ENCODE measurements around the gene ADGRD1.
A peak's percentile ranks its signal among the peaks of the same experiment; 100 is the strongest.

The ADGRD1 gene

GRCh38 chr12:130956009-130956408 is 2.3 kb downstream of the ADGRD1 start:
- peak overlapping the region; percentile 3 for H3K14ac ChIP-seq (ENCODE audit: low read length)
- no peak overlapping the region for H2BK12ac ChIP-seq (ENCODE audit: low read length)
- no CpG with 5 or more reads among the region's 11 CpGs for WGBS, 2 donors (ENCODE audit: extremely low coverage in 2 of 2, insufficient read length in 2 of 2, insufficient replicate concordance in 1 of 2)
- H3K9me3 ChIP-seq (replicated peaks in 1 of 2; ENCODE audit: control insufficient read depth in 2 of 2, insufficient read depth in 1 of 2, low read depth in 1 of 2, low read length in 2 of 2), result peaks cover 0 to 8% of the 10 kb centered on the region in 2 donors
- no peak overlapping the region for H3K4me3 ChIP-seq (ENCODE audit: low read length in 2 of 2)
- no peak overlapping the region for H4K91ac ChIP-seq (ENCODE audit: low read depth, low read length, poor library complexity)
- no peak overlapping the region for H3K4me2 ChIP-seq (ENCODE audit: insufficient read depth, low read length, poor library complexity, severe bottlenecking)
- no peak overlapping the region for H2BK120ac ChIP-seq (ENCODE audit: low read depth, low read length)
- H3K9ac ChIP-seq (ENCODE audit: low read depth, low read length, poor library complexity), result no peak overlapping the region
- no peak overlapping the region for H3K4ac ChIP-seq (ENCODE audit: low read length)
- no peak overlapping the region for H2AK5ac ChIP-seq (ENCODE audit: low read depth, low read length)
- H2BK5ac ChIP-seq (ENCODE audit: low read length), result no peak overlapping the region
- no peak overlapping the region for H3K23ac ChIP-seq (ENCODE audit: low read depth, low read length, poor library complexity)
- no peak overlapping the region for H3K27ac ChIP-seq (replicated peaks; ENCODE audit: low read length)
- H4K8ac ChIP-seq (ENCODE audit: low read depth, low read length), result no peak overlapping the region
- peaks cover 0 to 44% (median 0%) of the 10 kb centered on the region in 3 experiments for H3K27me3 ChIP-seq (ENCODE audit: control insufficient read depth in 3 of 3, insufficient read depth in 3 of 3, low read depth in 1 of 3, low read length in 3 of 3)
- H3K36me3 ChIP-seq (replicated peaks in 1 of 2; ENCODE audit: control insufficient read depth in 2 of 2, insufficient read depth in 2 of 2, low read length in 2 of 2), result no peaks in the 10 kb centered on the region
- H2AFZ ChIP-seq (ENCODE audit: low read length), result no peak overlapping the region
- no peak overlapping the region for H2BK15ac ChIP-seq (ENCODE audit: low read length)
- no peak for DNase-seq (ENCODE audit: low spot score)
- H3K79me1 ChIP-seq (ENCODE audit: low read depth, low read length), result no peaks in the 10 kb centered on the region
- no peak overlapping the region for H3K18ac ChIP-seq (ENCODE audit: low read length)
- peaks cover 2 to 14% of the 10 kb centered on the region in 2 donors for H3K4me1 ChIP-seq (ENCODE audit: control insufficient read depth in 2 of 2, insufficient read depth in 1 of 2, low read depth in 1 of 2, low read length in 2 of 2)

GRCh38 chr12:130956456-130957303 is 3.0 kb downstream of the ADGRD1 start:
- no peak overlapping the region for H4K8ac ChIP-seq (ENCODE audit: low read depth, low read length)
- no peak overlapping the region for H2AFZ ChIP-seq (ENCODE audit: low read length)
- H2BK12ac ChIP-seq (ENCODE audit: low read length), result no peak overlapping the region
- H3K4me3 ChIP-seq (ENCODE audit: low read length in 2 of 2), result peak overlapping the region in 1 of 2 donors; percentile 60
- peaks cover 0 to 8% of the 10 kb centered on the region in 2 donors for H3K9me3 ChIP-seq (replicated peaks in 1 of 2; ENCODE audit: control insufficient read depth in 2 of 2, insufficient read depth in 1 of 2, low read depth in 1 of 2, low read length in 2 of 2)
- no peak overlapping the region for H2BK5ac ChIP-seq (ENCODE audit: low read length)
- H3K23ac ChIP-seq (ENCODE audit: low read depth, low read length, poor library complexity), result no peak overlapping the region
- peak overlapping the region; percentile 3 for H3K14ac ChIP-seq (ENCODE audit: low read length)
- H2BK15ac ChIP-seq (ENCODE audit: low read length), result no peak overlapping the region
- H2BK120ac ChIP-seq (ENCODE audit: low read depth, low read length), result no peak overlapping the region
- no peak for DNase-seq (ENCODE audit: low spot score)
- peaks cover 2 to 14% of the 10 kb centered on the region in 2 donors for H3K4me1 ChIP-seq (ENCODE audit: control insufficient read depth in 2 of 2, insufficient read depth in 1 of 2, low read depth in 1 of 2, low read length in 2 of 2)
- no peak overlapping the region for H3K27ac ChIP-seq (replicated peaks; ENCODE audit: low read length)
- H2AK5ac ChIP-seq (ENCODE audit: low read depth, low read length), result no peak overlapping the region
- H3K9ac ChIP-seq (ENCODE audit: low read depth, low read length, poor library complexity), result no peak overlapping the region
- no CpG with 5 or more reads among the region's 14 CpGs for WGBS, 2 donors (ENCODE audit: extremely low coverage in 2 of 2, insufficient read length in 2 of 2, insufficient replicate concordance in 1 of 2)
- no peak overlapping the region for H4K91ac ChIP-seq (ENCODE audit: low read depth, low read length, poor library complexity)
- no peaks in the 10 kb centered on the region for H3K79me1 ChIP-seq (ENCODE audit: low read depth, low read length)
- peak overlapping the region; percentile 81 for H3K18ac ChIP-seq (ENCODE audit: low read length)
- no peaks in the 10 kb centered on the region for H3K36me3 ChIP-seq (replicated peaks in 1 of 2; ENCODE audit: control insufficient read depth in 2 of 2, insufficient read depth in 2 of 2, low read length in 2 of 2)
- no peak overlapping the region for H3K4me2 ChIP-seq (ENCODE audit: insufficient read depth, low read length, poor library complexity, severe bottlenecking)
- H3K4ac ChIP-seq (ENCODE audit: low read length), result no peak overlapping the region
- H3K27me3 ChIP-seq (ENCODE audit: control insufficient read depth in 3 of 3, insufficient read depth in 3 of 3, low read depth in 1 of 3, low read length in 3 of 3), result peaks cover 0 to 50% (median 0%) of the 10 kb centered on the region in 3 experiments

GRCh38 chr12:130957304-130957621 is 3.6 kb downstream of the ADGRD1 start:
- Histone ChIP-seq H2BK5ac (ENCODE audit: low read length) (no peak overlapping the region), H2BK15ac (ENCODE audit: low read length) (no peak overlapping the region), H3K9me3 (replicated peaks in 1 of 2; ENCODE audit: control insufficient read depth in 2 of 2, insufficient read depth in 1 of 2, low read depth in 1 of 2, low read length in 2 of 2) (peaks cover 0 to 8% of the 10 kb centered on the region in 2 donors), H3K9ac (ENCODE audit: low read depth, low read length, poor library complexity) (no peak overlapping the region), H3K27ac (replicated peaks; ENCODE audit: low read length) (no peak overlapping the region), H3K18ac (ENCODE audit: low read length) (no peak overlapping the region), H3K14ac (ENCODE audit: low read length) (no peak overlapping the region), H3K4me3 (ENCODE audit: low read length in 2 of 2) (peak overlapping the region in 1 of 2 donors; percentile 42), H2AK5ac (ENCODE audit: low read depth, low read length) (no peak overlapping the region), H3K79me1 (ENCODE audit: low read depth, low read length) (no peaks in the 10 kb centered on the region), H3K4me2 (ENCODE audit: insufficient read depth, low read length, poor library complexity, severe bottlenecking) (no peak overlapping the region), H2BK12ac (ENCODE audit: low read length) (no peak overlapping the region), H3K36me3 (replicated peaks in 1 of 2; ENCODE audit: control insufficient read depth in 2 of 2, insufficient read depth in 2 of 2, low read length in 2 of 2) (no peaks in the 10 kb centered on the region), H2BK120ac (ENCODE audit: low read depth, low read length) (no peak overlapping the region), H2AFZ (ENCODE audit: low read length) (no peak overlapping the region), H3K4me1 (ENCODE audit: control insufficient read depth in 2 of 2, insufficient read depth in 1 of 2, low read depth in 1 of 2, low read length in 2 of 2) (peaks cover 2 to 16% of the 10 kb centered on the region in 2 donors), H3K23ac (ENCODE audit: low read depth, low read length, poor library complexity) (no peak overlapping the region), H4K91ac (ENCODE audit: low read depth, low read length, poor library complexity) (no peak overlapping the region), H4K8ac (ENCODE audit: low read depth, low read length) (no peak overlapping the region), H3K27me3 (ENCODE audit: control insufficient read depth in 3 of 3, insufficient read depth in 3 of 3, low read depth in 1 of 3, low read length in 3 of 3) (peaks cover 0 to 56% (median 0%) of the 10 kb centered on the region in 3 experiments), H3K4ac (ENCODE audit: low read length) (no peak overlapping the region)
- no CpG with 5 or more reads among the region's 7 CpGs for WGBS, 2 donors (ENCODE audit: extremely low coverage in 2 of 2, insufficient read length in 2 of 2, insufficient replicate concordance in 1 of 2)
- DNase-seq (ENCODE audit: low spot score), result no peak

GRCh38 chr12:130958557-130959140 is 4.9 kb downstream of the ADGRD1 start:
- Histone ChIP-seq H4K91ac (ENCODE audit: low read depth, low read length, poor library complexity) (no peak overlapping the region), H2AFZ (ENCODE audit: low read length) (peak overlapping the region; percentile 43), H3K79me1 (ENCODE audit: low read depth, low read length) (no peaks in the 10 kb centered on the region), H3K4me2 (ENCODE audit: insufficient read depth, low read length, poor library complexity, severe bottlenecking) (no peak overlapping the region), H3K9me3 (replicated peaks in 1 of 2; ENCODE audit: control insufficient read depth in 2 of 2, insufficient read depth in 1 of 2, low read depth in 1 of 2, low read length in 2 of 2) (peaks cover 0 to 8% of the 10 kb centered on the region in 2 donors), H3K14ac (ENCODE audit: low read length) (no peak overlapping the region), H3K27ac (replicated peaks; ENCODE audit: low read length) (no peak overlapping the region), H2BK15ac (ENCODE audit: low read length) (no peak overlapping the region), H2BK120ac (ENCODE audit: low read depth, low read length) (no peak overlapping the region), H3K9ac (ENCODE audit: low read depth, low read length, poor library complexity) (no peak overlapping the region), H3K23ac (ENCODE audit: low read depth, low read length, poor library complexity) (no peak overlapping the region), H3K4me1 (ENCODE audit: control insufficient read depth in 2 of 2, insufficient read depth in 1 of 2, low read depth in 1 of 2, low read length in 2 of 2) (peaks cover 2 to 14% of the 10 kb centered on the region in 2 donors), H2AK5ac (ENCODE audit: low read depth, low read length) (no peak overlapping the region), H2BK12ac (ENCODE audit: low read length) (no peak overlapping the region), H3K27me3 (ENCODE audit: control insufficient read depth in 3 of 3, insufficient read depth in 3 of 3, low read depth in 1 of 3, low read length in 3 of 3) (peaks cover 0 to 49% (median 0%) of the 10 kb centered on the region in 3 experiments), H3K36me3 (replicated peaks in 1 of 2; ENCODE audit: control insufficient read depth in 2 of 2, insufficient read depth in 2 of 2, low read length in 2 of 2) (no peaks in the 10 kb centered on the region), H3K4me3 (ENCODE audit: low read length in 2 of 2) (no peak overlapping the region), H3K18ac (ENCODE audit: low read length) (no peak overlapping the region), H4K8ac (ENCODE audit: low read depth, low read length) (peak overlapping the region; percentile 23), H3K4ac (ENCODE audit: low read length) (no peak overlapping the region), H2BK5ac (ENCODE audit: low read length) (no peak overlapping the region)
- WGBS, 2 donors (ENCODE audit: extremely low coverage in 2 of 2, insufficient read length in 2 of 2, insufficient replicate concordance in 1 of 2), result no CpG with 5 or more reads among the region's 26 CpGs
- DNase-seq (ENCODE audit: low spot score), result no peak

Data from neuronal stem cell (in vitro differentiated cells).